ENCODE measurements around the gene SHB. TPM values are rescaled to one million over a fixed set of nuclear protein-coding genes. Genes with fewer than 3 reads are reported as not detected.
"Not testable (repeated sequence)": the region's sequence is repeated elsewhere in the genome, so short reads cannot be mapped to it uniquely, and the experiment has no call there.

SHB gene
- total RNA-seq, 1 experiment from 2014 or later: 7.6 TPM

GRCh38 chr9:37968228-37968701 lies 100.8 kb downstream of the SHB start:
- CTCF ChIA-PET: no interaction called here
- H3K4me1 Mint-ChIP-seq (ENCODE audit: low read depth, unreplicated experiment): peaks cover 35% of the 10 kb centered on the region
- no peaks in the 10 kb centered on the region for H3K9me3 Mint-ChIP-seq (ENCODE audit: low read depth, unreplicated experiment)
- no peaks in the 10 kb centered on the region for H3K27me3 Mint-ChIP-seq (ENCODE audit: unreplicated experiment)
- no peak for DNase-seq
- TF ChIP-seq CTCF (IDR thresholded peaks at IDR 0.05; ENCODE audit: unreplicated experiment): no peak
- intact Hi-C loops (cut with micrococcal nuclease; ENCODE audit: unreplicated experiment): loop anchor here (10.0 kb wide), 1 partner anchor 77 kb away; no protein-coding TSS in a partner anchor
- H3K4me3 Mint-ChIP-seq (ENCODE audit: low read depth, unreplicated experiment): no peak overlapping the region
- no TSS peak for BruUV-seq (replicated peaks)
- peaks cover 21% of the 10 kb centered on the region for H3K36me3 Mint-ChIP-seq (ENCODE audit: insufficient read depth, unreplicated experiment)
- peak overlapping the region; percentile 44 for H3K27ac Mint-ChIP-seq (ENCODE audit: unreplicated experiment)

- no peak for TF ChIP-seq CTCF (IDR thresholded peaks at IDR 0.05; ENCODE audit: unreplicated experiment)
- H3K4me1 Mint-ChIP-seq (ENCODE audit: low read depth, unreplicated experiment): peaks cover 34% of the 10 kb centered on the region
- BruUV-seq (replicated peaks): no TSS peak
- no peaks in the 10 kb centered on the region for H3K9me3 Mint-ChIP-seq (ENCODE audit: low read depth, unreplicated experiment)
- H3K27me3 Mint-ChIP-seq (ENCODE audit: unreplicated experiment): no peaks in the 10 kb centered on the region
- peaks cover 23% of the 10 kb centered on the region for H3K36me3 Mint-ChIP-seq (ENCODE audit: insufficient read depth, unreplicated experiment)
- no peak overlapping the region for H3K4me3 Mint-ChIP-seq (ENCODE audit: low read depth, unreplicated experiment)
- peak overlapping the region; percentile 44 for H3K27ac Mint-ChIP-seq (ENCODE audit: unreplicated experiment)
- intact Hi-C loops (cut with micrococcal nuclease; ENCODE audit: unreplicated experiment): loop anchor here (10.0 kb wide), 1 partner anchor 77 kb away; no protein-coding TSS in a partner anchor
- CTCF ChIA-PET: no interaction called here
- no peak for DNase-seq
These were observed 101.3 kb downstream of the SHB start for GRCh38 chr9:37967761-37968080.

DNA sequence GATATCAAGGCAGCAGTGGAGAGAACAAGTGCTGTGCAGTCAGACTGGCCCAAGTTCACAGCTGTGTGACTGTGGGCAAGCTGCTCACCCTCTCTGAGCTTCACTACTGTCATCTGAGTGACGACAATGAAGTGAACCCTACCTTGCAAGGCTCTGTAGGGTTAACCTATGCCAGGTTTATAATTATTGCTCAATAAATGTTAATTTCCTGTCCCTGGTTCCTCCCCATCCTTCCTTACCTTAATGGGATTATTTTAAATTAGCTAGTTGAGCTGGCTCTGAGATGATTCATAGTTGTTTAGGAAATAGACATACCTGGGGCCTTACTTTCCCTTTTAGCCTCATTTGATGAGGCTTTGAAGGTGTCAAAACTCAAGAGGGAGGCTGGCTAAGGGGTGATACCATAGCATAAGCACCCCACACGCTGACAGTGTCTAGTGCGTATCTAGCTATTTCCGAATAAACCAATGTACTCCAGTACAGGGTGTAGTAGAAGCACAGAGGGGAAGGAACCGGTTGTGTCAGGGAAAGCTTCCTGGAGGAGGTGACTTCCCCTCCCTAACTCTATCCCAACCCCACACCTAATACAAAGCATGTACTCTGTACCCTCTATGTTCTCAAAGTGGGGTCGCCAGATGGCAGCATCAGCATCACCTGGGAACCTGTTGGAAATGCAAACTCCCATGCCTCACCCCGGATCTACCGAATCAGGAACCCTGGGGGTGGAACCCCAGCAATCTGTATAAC lies 101.8 kb downstream of the SHB start:
- Mint-ChIP-seq H3K9me3 (ENCODE audit: low read depth, unreplicated experiment) (no peaks in the 10 kb centered on the region), H3K27me3 (ENCODE audit: unreplicated experiment) (no peaks in the 10 kb centered on the region), H3K4me3 (ENCODE audit: low read depth, unreplicated experiment) (peak overlapping the region; percentile 43), H3K4me1 (ENCODE audit: low read depth, unreplicated experiment) (peaks cover 28% of the 10 kb centered on the region), H3K27ac (ENCODE audit: unreplicated experiment) (peak overlapping the region; percentile 91), H3K36me3 (ENCODE audit: insufficient read depth, unreplicated experiment) (peaks cover 23% of the 10 kb centered on the region)
- BruUV-seq (replicated peaks): no TSS peak
- DNase-seq: peak; percentile 4
- CTCF ChIA-PET: interaction anchor here (0.6 kb wide), 1 partner anchor 1017 kb away, joined by 5 read pairs; no protein-coding TSS in a partner anchor
- TF ChIP-seq CTCF (IDR thresholded peaks at IDR 0.05; ENCODE audit: unreplicated experiment): no peak
- intact Hi-C loops (cut with micrococcal nuclease; ENCODE audit: unreplicated experiment): loop anchor here (10.0 kb wide), 1 partner anchor 78 kb away; no protein-coding TSS in a partner anchor

DNA sequence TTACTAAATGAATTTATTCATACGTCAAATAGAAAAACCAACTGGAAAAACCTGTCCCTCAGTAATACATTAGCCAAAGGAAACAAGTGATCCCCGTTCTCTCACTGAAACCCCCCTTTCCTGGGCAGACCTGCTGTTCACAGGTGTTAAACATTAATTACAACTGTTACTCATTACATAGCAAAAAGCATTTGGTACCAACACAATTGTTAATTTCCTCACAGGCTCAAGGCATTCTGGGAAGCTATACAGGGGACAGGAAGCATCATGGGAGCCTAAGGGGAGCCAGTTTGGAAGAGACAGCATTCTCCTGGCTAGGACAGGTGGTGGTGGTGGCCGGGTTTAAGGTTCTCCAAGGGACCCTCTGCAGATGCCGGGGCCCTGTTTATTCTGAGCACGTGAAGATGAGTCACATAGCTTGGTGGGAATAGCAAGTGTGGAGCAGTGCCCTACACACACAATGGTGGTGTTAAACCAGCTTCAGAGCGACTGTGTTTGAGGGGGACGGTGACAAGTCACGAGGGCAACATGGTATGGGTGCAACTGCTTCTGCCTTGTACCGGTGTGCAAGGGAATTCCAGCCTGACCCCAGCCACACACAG lies 102.5 kb downstream of the SHB start:
- Mint-ChIP-seq H3K9me3 (ENCODE audit: low read depth, unreplicated experiment) (no peaks in the 10 kb centered on the region), H3K27me3 (ENCODE audit: unreplicated experiment) (no peaks in the 10 kb centered on the region), H3K4me3 (ENCODE audit: low read depth, unreplicated experiment) (peak overlapping the region; percentile 43), H3K4me1 (ENCODE audit: low read depth, unreplicated experiment) (peaks cover 26% of the 10 kb centered on the region), H3K27ac (ENCODE audit: unreplicated experiment) (peak overlapping the region; percentile 91), H3K36me3 (ENCODE audit: insufficient read depth, unreplicated experiment) (peaks cover 23% of the 10 kb centered on the region)
- CTCF ChIA-PET: interaction anchor here (0.6 kb wide), 1 partner anchor 1016 kb away, joined by 5 read pairs; no protein-coding TSS in a partner anchor
- peak; percentile 45 for DNase-seq
- BruUV-seq (replicated peaks): no TSS peak
- no peak for TF ChIP-seq CTCF (IDR thresholded peaks at IDR 0.05; ENCODE audit: unreplicated experiment)
- intact Hi-C loops (cut with micrococcal nuclease; ENCODE audit: unreplicated experiment): loop anchor here (10.0 kb wide), 1 partner anchor 78 kb away; no protein-coding TSS in a partner anchor

DNA sequence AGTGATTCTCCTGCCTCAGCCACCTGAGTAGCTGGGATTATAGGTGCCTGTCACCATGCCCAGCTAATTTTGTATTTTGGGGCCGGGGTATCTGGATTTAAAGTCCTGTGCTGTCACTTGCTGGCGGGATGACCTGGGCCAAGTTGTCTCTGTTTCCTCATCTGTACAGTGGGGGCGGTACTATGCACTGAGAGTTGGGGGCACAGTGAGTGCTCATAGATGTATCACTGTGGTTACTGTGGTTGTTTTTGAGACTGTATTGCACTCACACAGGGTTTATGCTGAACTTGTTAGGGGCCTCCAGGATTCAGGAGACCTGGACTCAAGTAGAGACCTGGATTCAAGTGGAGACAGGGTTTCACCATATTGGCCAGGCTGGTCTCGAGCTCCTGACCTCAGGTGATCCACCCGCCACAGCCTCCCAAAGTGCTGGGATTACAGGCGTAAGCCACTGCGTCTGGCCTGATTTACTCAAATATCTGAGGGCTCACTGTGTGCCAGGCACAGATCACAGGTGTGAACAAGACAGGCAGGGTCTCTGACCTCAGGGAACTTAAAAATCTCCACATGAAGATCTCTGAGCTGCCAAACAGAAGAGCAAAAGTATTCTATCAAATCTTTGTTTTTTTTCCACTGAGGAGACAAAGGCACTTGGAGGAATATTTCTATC lies 103.2 kb downstream of the SHB start:
- not testable (repeated sequence) for H3K27me3 Mint-ChIP-seq (ENCODE audit: unreplicated experiment); H3K9me3 Mint-ChIP-seq (ENCODE audit: low read depth, unreplicated experiment); DNase-seq; BruUV-seq (replicated peaks); H3K4me3 Mint-ChIP-seq (ENCODE audit: low read depth, unreplicated experiment)
- CTCF ChIA-PET: interaction anchor here (0.7 kb wide), 1 partner anchor 967 kb away, joined by 3 read pairs; no protein-coding TSS in a partner anchor
- H3K4me1 Mint-ChIP-seq (ENCODE audit: low read depth, unreplicated experiment): peaks cover 26% of the 10 kb centered on the region
- H3K36me3 Mint-ChIP-seq (ENCODE audit: insufficient read depth, unreplicated experiment): peaks cover 23% of the 10 kb centered on the region
- intact Hi-C loops (cut with micrococcal nuclease; ENCODE audit: unreplicated experiment): loop anchor here (10.0 kb wide), 1 partner anchor 79 kb away; no protein-coding TSS in a partner anchor
- H3K27ac Mint-ChIP-seq (ENCODE audit: unreplicated experiment): peak overlapping the region; percentile 91
